A549 (cell line): Measurements from ENCODE around the gene TMEM238L.

Experiments
- CTCF ChIP-seq: fragments of >200 bp; sonication (Bioruptor Twin); formaldehyde crosslinking; IDR thresholded peaks from 3 replicates; pipeline ENCODE4 v1.5.1; 2016
- EP300 ChIP-seq, 2 experiments: fragments of >200 bp; sonication (Bioruptor Twin); formaldehyde crosslinking; IDR thresholded peaks; 2 replicates in 1 of 2; 3 replicates in 1 of 2; pipeline ENCODE4 v1.6.1; 2016 to 2017
- ESRRA ChIP-seq: fragments of 150-350 bp; IDR thresholded peaks from 2 replicates; pipeline ENCODE4 v1.6.1; 2014; ENCODE audit warnings: mild to moderate bottlenecking, low read length, borderline replicate concordance
- FOSL2 ChIP-seq, 2 experiments: fragments of 450-650 bp in 1 of 2; fragments of >200 bp in 1 of 2; sonication (Bioruptor Twin) in 1 of 2; formaldehyde crosslinking; IDR thresholded peaks; 2 replicates each; pipeline versions ENCODE4 v1.5.0 to v1.6.1; 2016 to 2020; ENCODE audit warnings: mild to moderate bottlenecking in 1 of 2, moderate library complexity in 1 of 2
- MYC ChIP-seq: IDR thresholded peaks from 2 replicates; pipeline ENCODE4 v1.6.1; 2012; ENCODE audit warnings: mild to moderate bottlenecking, inconsistent platforms, low read length, improper control_type of control experiment, borderline replicate concordance
- NFE2L2 ChIP-seq: fragments of 150-350 bp; conservative IDR thresholded peaks from 2 replicates; pipeline ENCODE4 v1.6.1; 2014; ENCODE audit warnings: low read length
- POLR2A ChIP-seq: IDR thresholded peaks from 2 replicates; pipeline ENCODE4 v1.6.1; 2012; ENCODE audit warnings: mild to moderate bottlenecking, low read length
- POLR2AphosphoS2 ChIP-seq: conservative IDR thresholded peaks from 2 replicates; pipeline ENCODE4 v1.6.1; 2012; ENCODE audit warnings: low read length, improper control_type of control experiment, inconsistent platforms

GRCh38 chr17:10755592-10756127, 48.2 kb downstream of the TMEM238L start:
- TF ChIP-seq CTCF (no peak), NFE2L2 (no peak), POLR2AphosphoS2 (no peak), EP300 (IDR thresholded peaks at IDR 0.05) (no peak), FOSL2 (IDR thresholded peaks at IDR 0.05) (no peak), FOSL2 (CRISPR knock-in tag; IDR thresholded peaks at IDR 0.05) (no peak), POLR2A (no peak), MYC (no peak), ESRRA (no peak)
